HG02943 (cell line): ENCODE measurements around the gene HSD3B7.
"Not testable (repeated sequence)": the region's sequence is repeated elsewhere in the genome, so short reads cannot be mapped to it uniquely, and the experiment has no call there.

Source experiments
- ATAC-seq: cut with Tn5 transposase; IDR thresholded peaks from one replicate; pipeline ENCODE4 v1.9.1; 2021; ENCODE audit warnings: mild to moderate bottlenecking, low read depth, moderate library complexity; ENCODE audit not compliant: unreplicated experiment

Gene HSD3B7

GRCh38 chr16:30998852-30999761, 14.1 kb downstream of the HSD3B7 start:
- ATAC-seq, result no peak

DNA sequence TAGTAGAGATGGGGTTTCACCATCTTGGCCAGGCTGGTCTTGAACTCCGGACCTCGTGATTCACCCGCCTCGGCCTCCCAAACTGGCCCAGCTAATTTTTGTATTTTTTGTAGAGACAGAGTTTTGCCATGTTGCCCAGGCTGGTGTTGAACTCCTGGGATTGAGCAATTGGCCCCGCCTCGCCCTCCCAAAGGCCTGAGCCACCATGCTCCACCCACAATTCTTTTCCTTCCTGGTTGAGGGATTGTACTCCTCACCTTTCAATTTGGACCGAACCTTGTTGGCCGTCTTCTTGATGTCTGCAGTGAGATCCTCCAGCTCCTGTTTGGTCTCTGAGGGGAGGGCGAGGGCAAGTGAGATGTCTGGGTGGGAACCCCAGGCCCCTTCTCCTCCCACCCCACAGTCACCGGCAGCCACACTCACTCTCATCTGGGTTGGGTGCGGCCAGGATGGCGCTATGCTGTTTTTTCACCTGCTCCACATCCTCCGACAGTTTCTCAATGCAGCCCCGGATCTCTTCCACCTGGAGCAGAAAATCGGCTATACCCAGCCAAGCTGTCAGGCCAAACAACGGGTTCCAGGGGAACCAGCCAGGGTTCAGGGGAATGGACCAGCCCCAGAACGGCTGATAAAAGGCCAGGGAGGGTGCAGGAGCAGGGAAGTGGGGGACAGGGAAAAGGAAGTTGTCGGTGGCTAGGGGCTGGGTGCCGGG, 15.8 kb downstream of the HSD3B7 start:
- ATAC-seq, result no peak

DNA sequence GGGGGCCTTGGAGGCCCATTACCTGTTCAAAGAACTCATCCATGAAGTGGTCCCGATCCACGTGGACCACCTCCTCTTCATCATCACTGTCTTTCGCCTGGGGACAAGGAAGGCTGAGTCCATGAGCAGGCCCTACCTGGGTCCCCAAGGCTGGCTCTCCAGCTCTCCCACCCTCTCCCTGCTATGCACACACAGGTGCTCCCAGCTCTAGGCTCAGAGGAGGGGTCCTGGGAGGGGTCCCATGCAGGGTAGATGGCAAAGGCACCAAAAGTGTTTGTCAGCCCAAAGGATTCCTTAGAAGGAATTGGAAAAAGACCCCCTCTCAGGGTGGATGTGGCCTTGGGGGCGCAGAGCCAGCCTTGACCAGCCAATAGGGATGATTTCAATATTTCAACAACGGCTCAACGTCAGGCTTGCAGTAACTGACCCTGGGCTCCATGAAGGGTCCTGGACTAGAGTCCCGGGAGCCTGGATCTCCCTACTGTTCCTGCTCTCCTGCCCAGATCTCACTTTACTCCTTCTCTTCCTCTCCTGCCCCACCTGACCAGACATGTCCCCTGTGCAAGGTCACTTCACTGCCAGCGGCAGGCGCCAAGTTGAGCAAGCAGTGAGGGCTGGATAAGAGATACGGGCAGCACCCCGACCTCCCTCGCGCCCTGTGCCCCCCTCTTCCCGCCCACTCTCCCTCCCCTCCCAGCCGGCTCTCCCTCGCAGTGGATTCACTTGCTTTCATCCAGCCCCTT, 16.7 kb downstream of the HSD3B7 start:
- ATAC-seq, result no peak

DNA sequence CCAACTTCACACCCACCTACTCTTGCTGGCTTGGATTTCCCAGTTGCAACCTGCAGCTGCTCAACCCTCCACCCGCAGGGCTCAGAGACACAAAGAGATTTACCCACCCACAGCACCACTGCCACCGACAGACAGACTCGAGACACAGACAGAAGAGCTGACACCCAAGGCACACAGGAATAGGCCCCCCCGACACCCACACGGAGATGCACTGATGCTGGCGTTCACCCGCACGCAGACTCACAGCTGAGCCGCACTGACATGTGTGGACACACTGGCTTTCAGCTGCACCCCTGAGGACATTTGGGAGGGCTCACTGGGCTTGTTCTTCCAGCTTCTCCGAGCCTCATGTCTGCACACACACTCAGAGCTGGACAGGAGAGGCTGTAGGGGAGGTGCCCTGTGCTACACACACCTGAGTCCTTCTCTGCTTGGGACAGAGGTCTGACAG, 17.3 kb downstream of the HSD3B7 start:
- no peak for ATAC-seq

DNA sequence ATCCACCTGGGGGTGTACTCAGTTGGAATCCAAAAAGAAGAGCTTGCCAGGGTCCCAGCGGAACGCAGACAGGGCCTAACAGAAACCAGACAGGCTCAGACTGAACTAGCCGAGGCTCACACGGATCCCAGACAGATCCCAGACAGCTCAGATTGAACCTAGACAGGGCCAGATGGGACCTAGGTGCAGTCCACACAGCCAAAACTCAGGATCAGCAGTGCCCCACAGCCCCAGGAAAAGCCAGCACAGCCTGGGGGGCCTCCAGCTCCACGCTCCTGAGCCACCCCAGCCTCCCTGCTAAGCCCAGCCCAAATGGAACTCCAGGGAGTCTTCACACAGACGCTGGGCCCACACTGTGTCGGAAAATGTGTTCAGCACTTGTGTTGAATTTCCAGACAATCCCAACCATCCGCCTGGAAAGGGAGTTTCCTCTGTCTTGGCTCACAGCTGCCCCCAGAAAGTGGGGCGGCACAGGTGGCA, 17.9 kb downstream of the HSD3B7 start:
- ATAC-seq, result no peak

DNA sequence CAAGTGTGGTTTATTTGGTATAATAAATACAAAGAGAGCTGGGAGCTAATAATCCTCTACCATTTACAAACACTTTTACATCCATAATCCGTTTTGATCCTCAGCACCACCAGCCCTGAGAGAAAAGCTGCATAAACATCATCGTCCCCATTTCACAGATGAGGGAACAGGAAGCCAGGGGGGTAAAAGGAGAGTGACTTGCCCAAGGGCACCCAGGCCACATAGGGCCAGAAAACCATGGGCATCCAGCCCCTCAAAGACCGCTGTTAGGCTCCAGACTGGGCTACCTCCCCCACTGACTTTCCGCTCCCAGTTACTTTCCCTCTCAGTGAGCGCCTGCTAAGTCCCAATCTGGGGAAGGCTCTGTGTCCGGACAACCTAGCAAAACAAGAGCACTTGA, 18.7 kb downstream of the HSD3B7 start:
- no peak for ATAC-seq

DNA sequence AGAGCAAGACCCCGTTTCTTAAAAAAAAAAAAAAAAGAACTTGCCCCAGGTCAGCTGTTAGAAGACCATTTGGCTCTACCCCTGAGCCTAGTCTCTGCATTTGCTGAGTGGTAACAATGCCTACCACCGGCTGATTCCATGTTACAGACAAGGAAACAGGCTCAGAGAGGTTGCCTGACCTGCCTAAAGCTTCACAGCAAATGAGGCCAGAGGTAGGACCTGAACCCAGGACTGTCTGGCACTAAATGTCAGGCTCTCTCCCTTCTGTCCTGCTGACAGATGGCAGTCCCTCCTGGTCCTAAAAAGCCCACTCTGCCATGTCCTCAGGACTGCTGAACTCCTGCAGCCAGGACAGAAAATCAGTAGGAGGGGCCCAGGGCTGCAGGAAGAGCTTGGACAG, 19.7 kb downstream of the HSD3B7 start:
- no peak for ATAC-seq

DNA sequence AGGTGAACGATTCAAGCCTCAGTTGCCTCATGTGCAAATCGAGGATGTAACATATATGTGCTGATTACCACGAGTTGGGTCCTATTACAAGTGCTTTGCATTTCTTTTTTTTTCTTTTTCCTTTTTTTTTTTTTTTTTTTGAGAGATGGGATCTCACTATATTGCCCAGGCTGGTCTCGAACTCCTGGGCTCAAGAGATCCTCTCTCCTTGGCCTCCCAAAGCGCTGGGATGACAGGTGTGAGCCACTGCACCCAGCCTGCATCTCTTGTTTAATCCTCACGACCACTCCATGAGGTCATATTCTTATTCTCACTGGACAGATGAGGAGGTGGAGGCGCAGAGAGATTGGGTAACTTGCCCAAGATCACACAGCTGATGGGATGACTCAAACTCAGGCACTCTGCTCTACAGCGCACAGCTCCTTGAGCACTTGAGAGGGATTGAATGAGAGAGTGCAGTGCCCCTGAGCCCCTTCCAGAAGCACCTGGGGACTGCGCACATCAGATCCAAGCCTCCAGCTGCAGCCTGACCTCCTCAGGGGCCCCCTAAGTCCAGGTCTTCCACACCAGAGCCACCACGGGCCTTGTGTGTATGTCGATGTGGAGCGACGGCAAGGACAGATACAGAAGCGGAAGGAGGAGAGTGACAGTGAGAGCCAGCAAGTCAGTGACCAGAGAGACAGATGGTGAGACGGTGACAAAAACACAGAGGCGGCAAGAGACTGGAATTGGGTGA, 20.5 kb downstream of the HSD3B7 start:
- ATAC-seq, result no peak

GRCh38 chr16:31006086-31006385, 21.0 kb downstream of the HSD3B7 start:
- no peak for ATAC-seq

GRCh38 chr16:31006589-31006988, 21.6 kb downstream of the HSD3B7 start:
- no peak for ATAC-seq

- ATAC-seq, result no peak
Measured at GRCh38 chr16:31007684-31008083, 22.7 kb downstream of the HSD3B7 start.

GRCh38 chr16:31008149-31008548, 23.1 kb downstream of the HSD3B7 start:
- no peak for ATAC-seq

- ATAC-seq, result no peak
Measured at GRCh38 chr16:31008551-31008950, 23.5 kb downstream of the HSD3B7 start.

GRCh38 chr16:31009120-31009519, 24.1 kb downstream of the HSD3B7 start:
- no peak for ATAC-seq

- ATAC-seq, result no peak
Measured at GRCh38 chr16:31009894-31010584, 25.0 kb downstream of the HSD3B7 start.

DNA sequence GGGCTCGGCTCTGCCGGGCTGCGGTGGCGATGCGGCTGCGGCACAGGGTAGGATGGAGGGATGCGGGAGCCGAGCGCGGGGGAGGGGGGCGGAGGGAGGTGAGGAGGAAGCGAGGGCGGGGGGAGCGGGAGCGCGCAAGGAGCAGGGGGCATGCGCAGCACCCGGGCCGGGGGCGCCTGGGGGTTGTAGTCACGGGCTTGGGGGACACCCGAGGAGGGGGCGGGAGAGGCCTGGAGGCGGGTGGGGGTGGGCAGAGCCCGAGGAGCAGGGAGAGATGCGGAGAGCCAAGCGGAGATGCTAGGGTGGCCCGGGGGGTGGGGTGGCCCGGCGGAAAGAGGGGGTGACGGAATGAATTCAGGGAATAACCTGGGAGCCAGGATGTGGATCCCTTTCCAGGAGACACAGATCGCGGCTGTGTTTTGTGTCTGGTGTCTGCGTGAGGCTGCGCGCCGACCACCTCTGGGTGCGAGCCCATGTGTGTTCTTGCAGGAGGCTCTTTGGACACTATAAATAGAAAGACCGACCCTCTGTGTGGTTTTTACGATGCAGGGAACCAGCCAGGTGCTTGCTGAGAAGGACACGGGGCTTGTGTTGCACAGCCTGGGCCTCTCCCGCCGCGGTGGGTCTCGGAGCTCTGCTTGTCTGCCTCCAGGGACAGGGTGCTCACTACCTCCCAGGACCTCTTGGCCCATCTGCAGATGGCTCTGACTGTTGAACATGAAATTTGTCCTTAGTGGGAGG, 25.7 kb downstream of the HSD3B7 start, which contains the start of gene STX1B:
TSS of gene STX1B (minus strand) at position 54 of the 741 bp plus-strand sequence. CDS start 242 bp downstream, outside the sequence.
- ATAC-seq, result no peak

DNA sequence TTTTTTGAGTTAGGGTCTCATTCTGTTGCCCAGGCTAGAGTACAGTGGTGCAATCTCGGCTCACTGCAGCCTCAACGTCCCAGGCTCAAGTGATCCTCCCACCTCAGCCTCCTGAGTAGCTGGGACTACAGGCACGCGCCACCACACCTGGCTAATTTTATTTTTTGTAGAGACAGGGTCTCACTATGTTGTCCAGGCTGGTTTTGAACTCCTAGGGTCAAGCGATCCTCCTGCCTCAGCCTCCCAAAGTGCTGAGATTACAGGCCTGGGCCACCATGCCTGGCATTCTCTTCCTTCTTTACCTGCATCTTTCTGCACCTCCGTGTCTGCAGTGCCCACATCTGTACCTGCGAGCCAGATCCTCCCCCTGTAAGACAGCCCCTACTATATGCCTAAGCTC, 26.8 kb downstream of the HSD3B7 start:
- ATAC-seq, result not testable (repeated sequence)

DNA sequence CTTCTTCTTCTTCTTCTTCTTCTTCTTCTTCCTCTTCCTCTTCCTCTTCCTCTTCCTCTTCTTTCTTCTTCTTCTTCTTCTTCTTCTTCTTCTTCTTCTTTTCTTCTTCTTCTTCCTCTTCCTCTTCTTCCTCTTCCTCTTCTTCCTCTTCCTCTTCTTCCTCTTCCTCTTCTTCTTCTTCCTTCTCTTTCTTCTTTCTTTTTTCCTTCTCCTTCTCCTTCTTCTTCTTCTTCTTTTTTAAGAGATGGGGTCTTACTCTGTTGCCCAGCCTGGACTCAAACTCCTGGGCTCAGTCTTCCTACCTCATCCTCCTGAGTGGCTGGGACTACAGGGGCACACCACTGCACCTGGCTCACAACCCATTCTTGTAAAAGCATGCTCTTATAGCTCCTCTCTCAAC, 28.3 kb downstream of the HSD3B7 start:
- not testable (repeated sequence) for ATAC-seq

DNA sequence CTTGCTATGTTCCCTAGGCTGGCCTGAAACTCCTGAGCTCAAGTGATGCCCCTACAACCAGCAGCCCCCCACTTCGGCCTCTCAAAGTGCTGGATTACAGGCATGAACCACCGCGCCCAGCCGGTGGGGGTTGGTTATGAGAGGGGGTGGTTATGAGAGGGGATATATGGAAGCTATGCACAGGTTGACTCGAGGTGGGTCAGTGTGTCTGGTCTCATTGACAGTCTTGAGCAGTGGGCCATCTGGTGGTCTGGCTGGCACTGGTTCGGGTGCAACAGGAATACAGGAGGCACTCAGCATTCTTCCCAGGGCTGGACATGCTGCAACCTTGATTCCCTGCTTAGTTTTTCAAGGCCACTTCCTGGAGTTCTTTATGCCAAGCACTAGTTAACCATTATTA, 31.0 kb downstream of the HSD3B7 start:
- ATAC-seq, result no peak
